Epithelial cell of proximal tubule (primary cell): ENCODE measurements around the gene ADD2. TPM values are rescaled to one million over a fixed set of nuclear protein-coding genes. Genes with fewer than 3 reads are reported as not detected.
A peak's percentile ranks its signal among the peaks of the same experiment; 100 is the strongest.

Experiments
- DNase-seq: peaks from one replicate; pipeline ENCODE4 v3.0.0-alpha.2; 2011; ENCODE audit warnings: low read depth
- H3K4me3 ChIP-seq: 2 replicates; pipeline ENCODE4 v1.5.1; 2011; ENCODE audit warnings: low read depth, mild to moderate bottlenecking, low read length
- total RNA-seq: library from RNA; depleted of rRNA; stranded (reverse); fragments of >200 nt; gene quantifications from 2 replicates; pipeline ENCODE4 v1.2.3, GENCODE V29; 2015
- TF ChIP-seq, protein P1 (sequence below): conservative IDR thresholded peaks from 2 replicates; pipeline ENCODE4 v1.5.1; 2012; ENCODE audit warnings: low read depth, mild to moderate bottlenecking, low read length

ADD2 gene, protein sequence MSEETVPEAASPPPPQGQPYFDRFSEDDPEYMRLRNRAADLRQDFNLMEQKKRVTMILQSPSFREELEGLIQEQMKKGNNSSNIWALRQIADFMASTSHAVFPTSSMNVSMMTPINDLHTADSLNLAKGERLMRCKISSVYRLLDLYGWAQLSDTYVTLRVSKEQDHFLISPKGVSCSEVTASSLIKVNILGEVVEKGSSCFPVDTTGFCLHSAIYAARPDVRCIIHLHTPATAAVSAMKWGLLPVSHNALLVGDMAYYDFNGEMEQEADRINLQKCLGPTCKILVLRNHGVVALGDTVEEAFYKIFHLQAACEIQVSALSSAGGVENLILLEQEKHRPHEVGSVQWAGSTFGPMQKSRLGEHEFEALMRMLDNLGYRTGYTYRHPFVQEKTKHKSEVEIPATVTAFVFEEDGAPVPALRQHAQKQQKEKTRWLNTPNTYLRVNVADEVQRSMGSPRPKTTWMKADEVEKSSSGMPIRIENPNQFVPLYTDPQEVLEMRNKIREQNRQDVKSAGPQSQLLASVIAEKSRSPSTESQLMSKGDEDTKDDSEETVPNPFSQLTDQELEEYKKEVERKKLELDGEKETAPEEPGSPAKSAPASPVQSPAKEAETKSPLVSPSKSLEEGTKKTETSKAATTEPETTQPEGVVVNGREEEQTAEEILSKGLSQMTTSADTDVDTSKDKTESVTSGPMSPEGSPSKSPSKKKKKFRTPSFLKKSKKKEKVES
- total RNA-seq: 21.3 and 23.0 TPM in 2 replicates

DNA sequence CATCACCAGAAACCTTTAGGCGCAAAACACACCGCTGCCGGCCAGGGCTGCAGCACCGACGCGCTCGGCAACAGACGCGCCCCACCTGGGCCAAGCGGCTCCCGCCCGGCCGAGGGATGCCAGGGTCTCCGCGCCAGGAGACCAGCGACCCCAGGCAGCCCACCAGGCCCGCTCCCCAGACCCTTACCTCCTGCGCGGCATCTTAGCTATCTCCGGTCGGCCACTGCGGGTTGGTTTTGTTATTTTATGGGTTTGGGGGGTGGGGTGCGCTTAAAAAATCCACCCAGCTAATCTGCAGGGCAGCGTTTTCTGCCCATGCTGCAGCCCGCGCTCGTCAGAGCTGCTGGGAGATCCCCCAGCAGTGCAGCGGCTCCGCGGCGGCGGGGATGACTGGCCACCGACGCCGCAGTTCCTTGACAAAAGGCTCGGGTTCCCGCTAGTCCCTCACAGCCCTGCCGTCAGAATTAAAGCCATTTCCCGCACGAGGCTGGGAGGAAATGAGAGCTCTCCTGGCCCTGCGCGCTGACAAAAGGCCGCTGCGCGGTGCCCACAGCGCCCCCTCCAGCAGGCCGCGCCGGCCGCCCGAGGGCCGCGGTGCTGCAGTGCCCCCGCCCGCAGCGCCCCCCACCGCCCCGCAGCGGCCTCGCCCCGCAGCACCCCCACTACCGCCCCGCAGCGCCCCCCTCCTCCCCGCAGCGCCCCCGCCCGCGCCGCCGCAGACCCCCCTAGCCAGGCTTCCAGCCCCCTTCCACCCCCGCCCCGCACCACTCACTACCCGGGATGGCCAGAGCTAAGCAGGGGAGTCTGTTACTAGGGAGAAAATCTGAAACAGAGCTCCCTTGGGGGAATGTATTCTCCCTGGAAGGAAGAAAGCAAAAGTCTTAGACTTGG is at the start of gene ADD2:
ADD2 (minus strand) TSS at position 502 of the 891 bp plus-strand sequence. CDS start 61,792 bp downstream, outside the sequence.
- DNase-seq: no peak
- H3K4me3 ChIP-seq: peak within 1 kb of the TSS; percentile 44
- TF ChIP-seq, protein P1, sequence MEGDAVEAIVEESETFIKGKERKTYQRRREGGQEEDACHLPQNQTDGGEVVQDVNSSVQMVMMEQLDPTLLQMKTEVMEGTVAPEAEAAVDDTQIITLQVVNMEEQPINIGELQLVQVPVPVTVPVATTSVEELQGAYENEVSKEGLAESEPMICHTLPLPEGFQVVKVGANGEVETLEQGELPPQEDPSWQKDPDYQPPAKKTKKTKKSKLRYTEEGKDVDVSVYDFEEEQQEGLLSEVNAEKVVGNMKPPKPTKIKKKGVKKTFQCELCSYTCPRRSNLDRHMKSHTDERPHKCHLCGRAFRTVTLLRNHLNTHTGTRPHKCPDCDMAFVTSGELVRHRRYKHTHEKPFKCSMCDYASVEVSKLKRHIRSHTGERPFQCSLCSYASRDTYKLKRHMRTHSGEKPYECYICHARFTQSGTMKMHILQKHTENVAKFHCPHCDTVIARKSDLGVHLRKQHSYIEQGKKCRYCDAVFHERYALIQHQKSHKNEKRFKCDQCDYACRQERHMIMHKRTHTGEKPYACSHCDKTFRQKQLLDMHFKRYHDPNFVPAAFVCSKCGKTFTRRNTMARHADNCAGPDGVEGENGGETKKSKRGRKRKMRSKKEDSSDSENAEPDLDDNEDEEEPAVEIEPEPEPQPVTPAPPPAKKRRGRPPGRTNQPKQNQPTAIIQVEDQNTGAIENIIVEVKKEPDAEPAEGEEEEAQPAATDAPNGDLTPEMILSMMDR: no peak

DNA sequence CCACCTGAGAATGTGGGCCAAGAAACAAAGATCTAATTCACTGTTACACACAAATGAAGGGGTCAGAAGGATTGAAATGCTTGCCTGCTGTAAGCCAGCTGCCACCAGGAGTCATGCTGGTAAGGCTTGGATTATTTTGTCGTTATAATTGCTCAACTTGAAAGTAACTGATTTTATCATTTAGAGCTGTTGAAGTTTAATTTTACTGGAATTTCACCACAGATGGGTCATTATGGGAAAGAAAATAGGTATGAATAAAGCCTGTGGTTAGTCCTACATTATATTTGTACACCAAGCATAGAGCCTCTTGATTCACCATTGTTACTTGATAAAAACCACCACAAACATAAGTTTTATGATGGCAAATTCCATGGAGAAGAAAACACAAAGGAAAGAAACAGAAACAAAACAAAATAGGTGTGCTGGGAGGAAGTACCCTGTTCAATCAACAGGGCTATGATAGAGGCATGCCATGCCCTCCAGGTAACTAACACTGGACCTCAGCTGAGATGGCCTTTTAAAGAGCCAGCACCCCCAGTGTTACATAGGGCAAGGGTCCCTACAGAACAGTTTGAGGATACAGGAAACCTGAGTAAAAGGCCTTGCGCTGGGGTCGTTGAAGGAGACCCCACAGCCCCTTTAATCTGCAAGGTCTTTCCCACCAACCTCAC is 49.4 kb upstream of the ADD2 start:
- no peak overlapping the region for H3K4me3 ChIP-seq
- DNase-seq: no peak
- TF ChIP-seq, protein P1: no peak

DNA sequence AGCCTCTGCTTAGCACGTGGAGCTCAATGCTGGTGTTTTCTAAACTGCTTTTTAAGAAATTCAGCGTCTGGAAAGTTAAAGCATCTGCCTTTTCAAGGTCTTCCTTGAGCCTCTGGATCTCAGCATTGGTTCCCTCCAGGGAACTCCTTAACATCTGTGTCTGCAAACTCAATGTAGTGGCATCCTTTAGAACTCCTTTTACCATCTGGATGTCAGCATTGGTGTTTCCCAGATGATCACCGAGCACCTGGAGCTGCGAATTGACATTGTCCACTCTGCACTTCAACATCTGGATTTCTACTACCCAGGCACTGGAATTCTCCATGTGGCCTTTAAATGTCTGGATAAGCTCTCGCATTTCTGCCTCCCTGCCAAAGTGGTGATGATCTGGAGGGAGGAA is 48.7 kb upstream of the ADD2 start:
- H3K4me3 ChIP-seq: no peak overlapping the region
- no peak for DNase-seq
- TF ChIP-seq, protein P1: no peak

DNA sequence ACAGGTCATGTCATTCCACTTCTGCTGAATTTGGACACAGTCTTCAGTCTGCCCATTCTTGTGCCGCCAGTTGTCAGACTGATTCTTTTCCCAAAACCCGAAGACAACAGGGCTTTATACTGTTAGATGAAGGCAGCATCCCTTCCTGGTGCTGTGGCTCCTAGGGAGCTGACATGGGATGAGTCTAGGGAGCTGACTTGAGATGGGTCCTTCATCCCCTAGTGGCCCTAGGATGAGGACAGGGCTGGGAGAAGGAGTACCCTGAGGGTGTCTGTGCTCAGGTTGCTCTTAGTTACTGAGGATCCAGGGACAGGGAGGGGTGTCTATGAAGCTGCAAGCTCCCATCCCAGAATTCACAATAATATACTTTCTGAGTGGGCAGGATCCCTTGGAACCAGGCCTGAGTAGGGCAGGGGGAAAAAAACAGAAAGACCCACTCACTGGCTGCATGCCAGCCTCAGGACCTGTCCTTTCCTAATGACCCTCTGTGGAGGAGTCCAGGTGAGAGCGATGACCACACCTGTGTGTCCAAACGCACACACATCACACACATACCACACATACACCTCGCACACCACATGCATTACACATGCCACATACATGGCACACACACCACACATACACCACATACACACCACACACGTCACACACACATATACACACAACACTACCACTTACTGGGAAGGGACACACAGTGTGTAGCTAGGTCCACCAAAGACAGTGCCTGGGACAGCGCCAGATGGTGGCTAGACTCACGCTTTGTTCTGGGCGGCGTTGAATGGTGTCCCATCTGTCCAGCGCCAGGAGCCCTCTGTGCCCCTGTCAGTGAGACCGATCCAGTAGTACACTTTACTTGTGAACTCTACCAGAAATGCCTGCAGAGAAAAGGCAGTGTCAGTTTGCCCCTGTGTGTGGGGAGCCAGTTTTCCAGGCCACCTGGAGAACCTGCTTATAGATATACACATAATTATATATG is 41.3 kb upstream of the ADD2 start:
- no peak overlapping the region for H3K4me3 ChIP-seq
- TF ChIP-seq, protein P1: no peak

DNA sequence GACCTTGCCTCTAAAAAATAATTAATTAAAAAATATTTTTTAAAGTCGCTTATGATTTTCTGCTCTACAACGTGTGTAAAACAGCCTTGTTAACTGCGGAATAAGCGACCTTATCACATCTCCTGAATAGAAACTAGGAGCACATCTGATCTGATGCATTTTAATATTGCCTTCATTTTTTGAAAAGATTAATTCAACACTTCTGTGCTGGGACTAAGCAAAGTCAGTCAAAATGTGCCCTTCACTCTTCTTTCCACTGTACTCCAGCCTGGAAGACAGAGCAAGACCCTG is 39.8 kb upstream of the ADD2 start:
- TF ChIP-seq, protein P1: no peak
- H3K4me3 ChIP-seq: no peak overlapping the region
- no peak for DNase-seq

More for the DNA sequence above, 41.3 kb upstream of the ADD2 start:
- DNase-seq: no peak
